Nephron (organoid): ENCODE data around the gene CNOT6L.

Experiments used
- H3K27ac Mint-ChIP-seq, 3 experiments: 2 replicates each; pipeline ENCODE4 v1.8.0; 2020; ENCODE audit warnings: mixed read lengths in 3 of 3, mild to moderate bottlenecking in 2 of 3, moderate library complexity in 1 of 3
- H3K27me3 Mint-ChIP-seq: 2 replicates; pipeline ENCODE4 v1.8.0; 2021; ENCODE audit warnings: low read depth, mild to moderate bottlenecking, moderate library complexity, mixed read lengths
- H3K36me3 Mint-ChIP-seq: 2 replicates; pipeline ENCODE4 v1.8.0; 2020; ENCODE audit warnings: low read depth, mixed read lengths
- H3K4me1 Mint-ChIP-seq: 2 replicates; pipeline ENCODE4 v1.8.0; 2020; ENCODE audit warnings: mixed read lengths
- H3K4me3 Mint-ChIP-seq, 3 experiments: 2 replicates each; pipeline ENCODE4 v1.8.0; 2020; ENCODE audit warnings: mild to moderate bottlenecking in 3 of 3, mixed read lengths in 3 of 3, moderate library complexity in 2 of 3
- H3K9me3 Mint-ChIP-seq: 2 replicates; pipeline ENCODE4 v1.8.0; 2020; ENCODE audit warnings: mixed read lengths
- CTCF ChIP-seq, 3 experiments: fragments of 200-600 bp; sonication (generic); IDR thresholded peaks; one replicate each; pipeline ENCODE4 v1.5.0; 2021; ENCODE audit warnings: antibody characterized with exemption in 3 of 3; ENCODE audit not compliant: unreplicated experiment in 3 of 3

The CNOT6L gene

GRCh38 chr4:77819404-77819842, 255 bp upstream of the CNOT6L start:
- TF ChIP-seq CTCF (IDR thresholded peaks at IDR 0.05; ENCODE audit: unreplicated experiment in 3 of 3), result no peak
- no peaks in the 10 kb centered on the region for H3K9me3 Mint-ChIP-seq
- peak overlapping the region; percentile 97 to 99 (median 99) for H3K4me3 Mint-ChIP-seq
- H3K36me3 Mint-ChIP-seq, result no peaks in the 10 kb centered on the region
- peak overlapping the region; percentile 99 for H3K27ac Mint-ChIP-seq
- no peaks in the 10 kb centered on the region for H3K27me3 Mint-ChIP-seq
- peaks cover 40% of the 10 kb centered on the region for H3K4me1 Mint-ChIP-seq

- H3K4me3 Mint-ChIP-seq, result peak overlapping the region; percentile 90 to 94 (median 93)
- H3K36me3 Mint-ChIP-seq, result no peaks in the 10 kb centered on the region
- peak; percentile 48 to 61 (median 51) for TF ChIP-seq CTCF (IDR thresholded peaks at IDR 0.05; ENCODE audit: unreplicated experiment in 3 of 3)
- no peaks in the 10 kb centered on the region for H3K27me3 Mint-ChIP-seq
- no peaks in the 10 kb centered on the region for H3K9me3 Mint-ChIP-seq
- peak overlapping the region; percentile 98 to 99 (median 99) for H3K27ac Mint-ChIP-seq
- H3K4me1 Mint-ChIP-seq, result peaks cover 49% of the 10 kb centered on the region
Observed at GRCh38 chr4:77818073-77818601, 1.0 kb downstream of the CNOT6L start.

- no peaks in the 10 kb centered on the region for H3K9me3 Mint-ChIP-seq
- H3K4me1 Mint-ChIP-seq, result peaks cover 49% of the 10 kb centered on the region
- TF ChIP-seq CTCF (IDR thresholded peaks at IDR 0.05; ENCODE audit: unreplicated experiment in 3 of 3), result no peak
- H3K27ac Mint-ChIP-seq, result peak overlapping the region; percentile 98 to 99 (median 99)
- no peaks in the 10 kb centered on the region for H3K27me3 Mint-ChIP-seq
- no peaks in the 10 kb centered on the region for H3K36me3 Mint-ChIP-seq
- H3K4me3 Mint-ChIP-seq, result peak overlapping the region; percentile 90 to 94 (median 93)
Observed at GRCh38 chr4:77817304-77818072, 1.7 kb downstream of the CNOT6L start.

GRCh38 chr4:77816546-77816945, 2.6 kb downstream of the CNOT6L start:
- Mint-ChIP-seq H3K9me3 (no peaks in the 10 kb centered on the region), H3K36me3 (no peaks in the 10 kb centered on the region), H3K4me3 (peak overlapping the region; percentile 45 to 70 (median 47)), H3K4me1 (peaks cover 44% of the 10 kb centered on the region), H3K27me3 (no peaks in the 10 kb centered on the region), H3K27ac (no peak overlapping the region)
- TF ChIP-seq CTCF (IDR thresholded peaks at IDR 0.05; ENCODE audit: unreplicated experiment in 3 of 3), result no peak

GRCh38 chr4:77815636-77816035, 3.5 kb downstream of the CNOT6L start:
- H3K9me3 Mint-ChIP-seq, result no peaks in the 10 kb centered on the region
- H3K4me1 Mint-ChIP-seq, result peaks cover 38% of the 10 kb centered on the region
- no peaks in the 10 kb centered on the region for H3K27me3 Mint-ChIP-seq
- no peak for TF ChIP-seq CTCF (IDR thresholded peaks at IDR 0.05; ENCODE audit: unreplicated experiment in 3 of 3)
- peak overlapping the region in 1 of 3 experiments; percentile 44 for H3K27ac Mint-ChIP-seq
- H3K4me3 Mint-ChIP-seq, result peak overlapping the region in 1 of 3 experiments; percentile 8
- no peaks in the 10 kb centered on the region for H3K36me3 Mint-ChIP-seq
